Epithelial cell of proximal tubule (primary cell): ENCODE measurements around the gene GNG2. TPM values are rescaled to one million over a fixed set of nuclear protein-coding genes. Genes with fewer than 3 reads are reported as not detected.

Source experiments
- DNase-seq: peaks from one replicate; pipeline ENCODE4 v3.0.0-alpha.2; 2011; ENCODE audit warnings: low read depth
- H3K4me3 ChIP-seq: 2 replicates; pipeline ENCODE4 v1.5.1; 2011; ENCODE audit warnings: low read depth, mild to moderate bottlenecking, low read length
- CTCF ChIP-seq: conservative IDR thresholded peaks from 2 replicates; pipeline ENCODE4 v1.5.1; 2012; ENCODE audit warnings: low read depth, mild to moderate bottlenecking, low read length
- total RNA-seq: library from RNA; depleted of rRNA; stranded (reverse); fragments of >200 nt; gene quantifications from 2 replicates; pipeline ENCODE4 v1.2.3, GENCODE V29; 2015

The GNG2 gene
- total RNA-seq, 1 donor from 2014 or later, result 2.5 TPM

- DNase-seq, result no peak
- H3K4me3 ChIP-seq, result no peak overlapping the region
- TF ChIP-seq CTCF, result no peak
Observed at GRCh38 chr14:51929166-51929565, 68.8 kb downstream of the GNG2 start.

GRCh38 chr14:51929910-51930682 is 69.7 kb downstream of the GNG2 start:
- DNase-seq, result no peak
- no peak overlapping the region for H3K4me3 ChIP-seq
- no peak for TF ChIP-seq CTCF

GRCh38 chr14:51931308-51931707 is 70.9 kb downstream of the GNG2 start:
- H3K4me3 ChIP-seq, result no peak overlapping the region
- no peak for DNase-seq
- TF ChIP-seq CTCF, result no peak

GRCh38 chr14:51933191-51933590 is 72.8 kb downstream of the GNG2 start:
- no peak overlapping the region for H3K4me3 ChIP-seq
- no peak for TF ChIP-seq CTCF
- no peak for DNase-seq

- no peak overlapping the region for H3K4me3 ChIP-seq
- DNase-seq, result no peak
- no peak for TF ChIP-seq CTCF
Observed at GRCh38 chr14:51938137-51938536, 77.7 kb downstream of the GNG2 start.

- no peak for DNase-seq
- TF ChIP-seq CTCF, result no peak
- H3K4me3 ChIP-seq, result no peak overlapping the region
Observed at GRCh38 chr14:51938821-51939220, 78.4 kb downstream of the GNG2 start.

- no peak overlapping the region for H3K4me3 ChIP-seq
- TF ChIP-seq CTCF, result no peak
- no peak for DNase-seq
Observed at GRCh38 chr14:51939226-51939625, 78.8 kb downstream of the GNG2 start.
